Neuronal stem cell (in vitro differentiated cells): ENCODE data around the gene GRM8.

ENCODE experiments used
- DNase-seq: peaks from one replicate; pipeline ENCODE4 v3.0.0-alpha.2; 2013; ENCODE audit warnings: low spot score
- H2AFZ ChIP-seq: one replicate; pipeline ENCODE4 v1.6.1; 2013; ENCODE audit warnings: mild to moderate bottlenecking, low read length, inconsistent platforms
- H2AK5ac ChIP-seq: 2 replicates; pipeline ENCODE4 v1.6.1; 2013; ENCODE audit warnings: low read depth, mild to moderate bottlenecking, inconsistent platforms, low read length, moderate library complexity, mixed read lengths
- H2BK120ac ChIP-seq: 2 replicates; pipeline ENCODE4 v1.6.1; 2013; ENCODE audit warnings: low read depth, mild to moderate bottlenecking, inconsistent platforms, low read length, moderate library complexity, mixed read lengths
- H2BK12ac ChIP-seq: one replicate; pipeline ENCODE4 v1.6.1; 2013; ENCODE audit warnings: low read length, inconsistent platforms
- H2BK15ac ChIP-seq: 2 replicates; pipeline ENCODE4 v1.6.1; 2013; ENCODE audit warnings: mild to moderate bottlenecking, low read length, inconsistent platforms, mixed read lengths
- H2BK5ac ChIP-seq: one replicate; pipeline ENCODE4 v1.6.1; 2013; ENCODE audit warnings: inconsistent platforms, mild to moderate bottlenecking, low read length, moderate library complexity
- H3K14ac ChIP-seq: one replicate; pipeline ENCODE4 v1.6.1; 2013; ENCODE audit warnings: low read length, inconsistent platforms
- H3K18ac ChIP-seq: 2 replicates; pipeline ENCODE4 v1.6.1; 2013; ENCODE audit warnings: low read length, inconsistent platforms
- H3K23ac ChIP-seq: 2 replicates; pipeline ENCODE4 v1.6.1; 2013; ENCODE audit warnings: low read depth, mild to moderate bottlenecking, mixed read lengths, low read length, inconsistent platforms; ENCODE audit not compliant: poor library complexity
- H3K27ac ChIP-seq: replicated peaks from 3 replicates; pipeline ENCODE4 v1.5.1; 2013; ENCODE audit warnings: low read length, inconsistent platforms
- H3K27me3 ChIP-seq, 3 experiments: 2 replicates each; pipeline ENCODE4 v1.6.1; 2013; ENCODE audit warnings: low read length in 3 of 3, mild to moderate bottlenecking in 2 of 3, inconsistent platforms in 1 of 3, low read depth in 1 of 3, mixed read lengths in 1 of 3, moderate library complexity in 1 of 3; ENCODE audit not compliant: control insufficient read depth in 3 of 3, insufficient read depth in 3 of 3
- H3K36me3 ChIP-seq, 2 donors: replicated peaks in 1 of 2; 2 replicates each; pipeline ENCODE4 v1.6.1; 2013; ENCODE audit warnings: low read length in 2 of 2; ENCODE audit not compliant: control insufficient read depth in 2 of 2, insufficient read depth in 2 of 2
- H3K4ac ChIP-seq: 2 replicates; pipeline ENCODE4 v1.6.1; 2013; ENCODE audit warnings: inconsistent platforms, mild to moderate bottlenecking, low read length, moderate library complexity
- H3K4me1 ChIP-seq, 2 donors: 1 replicate in 1 of 2; 2 replicates in 1 of 2; pipeline ENCODE4 v1.6.1; 2013; ENCODE audit warnings: low read length in 2 of 2, low read depth in 1 of 2; ENCODE audit not compliant: control insufficient read depth in 2 of 2, insufficient read depth in 1 of 2
- H3K4me2 ChIP-seq: one replicate; pipeline ENCODE4 v1.6.1; 2013; ENCODE audit warnings: mild to moderate bottlenecking, low read length, inconsistent platforms; ENCODE audit not compliant: insufficient read depth, poor library complexity, severe bottlenecking
- H3K4me3 ChIP-seq, 2 donors: 2 replicates each; pipeline ENCODE4 v1.5.1; 2013; ENCODE audit warnings: low read length in 2 of 2, mild to moderate bottlenecking in 2 of 2, inconsistent platforms in 1 of 2, moderate library complexity in 1 of 2
- H3K79me1 ChIP-seq: one replicate; pipeline ENCODE4 v1.6.1; 2013; ENCODE audit warnings: low read depth, mild to moderate bottlenecking, inconsistent platforms, low read length, moderate library complexity
- H3K9ac ChIP-seq: one replicate; pipeline ENCODE4 v1.6.1; 2013; ENCODE audit warnings: mild to moderate bottlenecking, low read depth, low read length, inconsistent platforms; ENCODE audit not compliant: poor library complexity
- H3K9me3 ChIP-seq, 2 donors: replicated peaks in 1 of 2; 2 replicates each; pipeline versions ENCODE3 to v1.6.1; 2013; ENCODE audit warnings: low read length in 2 of 2, mild to moderate bottlenecking in 2 of 2, inconsistent platforms in 1 of 2, low read depth in 1 of 2, mixed read lengths in 1 of 2, moderate library complexity in 1 of 2; ENCODE audit not compliant: control insufficient read depth in 2 of 2, insufficient read depth in 1 of 2
- H4K8ac ChIP-seq: one replicate; pipeline ENCODE4 v1.6.1; 2013; ENCODE audit warnings: low read depth, mild to moderate bottlenecking, inconsistent platforms, low read length, moderate library complexity
- H4K91ac ChIP-seq: one replicate; pipeline ENCODE4 v1.6.1; 2013; ENCODE audit warnings: low read length, low read depth, mild to moderate bottlenecking, inconsistent platforms; ENCODE audit not compliant: poor library complexity
- WGBS, 2 donors: extraction: QIAGEN DNeasy Blood & Tissue Kit; methylation state at CpG; one replicate each; pipeline ENCODE4 v1.1.7; 2013; ENCODE audit warnings: missing lambda C conversion rate in 2 of 2, mixed read lengths in 1 of 2; ENCODE audit not compliant: insufficient read length in 2 of 2, insufficient replicate concordance in 1 of 2; ENCODE audit errors: extremely low coverage in 2 of 2; 5-methylcytosine and 5-hydroxymethylcytosine counted together

The GRM8 gene

GRCh38 chr7:127270093-127270492 lies 17.4 kb upstream of the GRM8 start:
- H2BK15ac ChIP-seq = no peak overlapping the region
- no CpG with 5 or more reads among the region's 1 CpG for WGBS, 2 donors
- no peak overlapping the region for H3K18ac ChIP-seq
- no peak for DNase-seq
- H2AFZ ChIP-seq = no peak overlapping the region
- H3K4ac ChIP-seq = no peak overlapping the region
- H4K8ac ChIP-seq = no peak overlapping the region
- H3K14ac ChIP-seq = no peak overlapping the region
- no peaks in the 10 kb centered on the region for H3K79me1 ChIP-seq
- H2BK12ac ChIP-seq = no peak overlapping the region
- H3K9me3 ChIP-seq = no peaks in the 10 kb centered on the region
- no peak overlapping the region for H3K9ac ChIP-seq
- H4K91ac ChIP-seq = no peak overlapping the region
- H2BK120ac ChIP-seq = no peak overlapping the region
- no peaks in the 10 kb centered on the region for H3K36me3 ChIP-seq
- H3K23ac ChIP-seq = no peak overlapping the region
- no peak overlapping the region for H2AK5ac ChIP-seq
- H3K4me2 ChIP-seq = no peak overlapping the region
- H3K4me1 ChIP-seq = no peaks in the 10 kb centered on the region
- H2BK5ac ChIP-seq = no peak overlapping the region
- no peak overlapping the region for H3K4me3 ChIP-seq
- H3K27ac ChIP-seq = no peak overlapping the region
- H3K27me3 ChIP-seq = no peaks in the 10 kb centered on the region

GRCh38 chr7:127266047-127266446 lies 13.3 kb upstream of the GRM8 start:
- no peak overlapping the region for H3K9ac ChIP-seq
- no CpG with 5 or more reads among the region's 1 CpG for WGBS, 2 donors
- H3K9me3 ChIP-seq = no peaks in the 10 kb centered on the region
- H3K4ac ChIP-seq = no peak overlapping the region
- H3K27me3 ChIP-seq = peaks cover 0 to 4% (median 0%) of the 10 kb centered on the region in 3 experiments
- H3K27ac ChIP-seq = no peak overlapping the region
- no peak overlapping the region for H3K4me2 ChIP-seq
- H2BK5ac ChIP-seq = no peak overlapping the region
- no peak overlapping the region for H3K23ac ChIP-seq
- H2AFZ ChIP-seq = no peak overlapping the region
- H2BK120ac ChIP-seq = no peak overlapping the region
- H3K14ac ChIP-seq = no peak overlapping the region
- no peak overlapping the region for H4K91ac ChIP-seq
- H3K36me3 ChIP-seq = no peaks in the 10 kb centered on the region
- no peaks in the 10 kb centered on the region for H3K79me1 ChIP-seq
- H3K18ac ChIP-seq = no peak overlapping the region
- H2BK12ac ChIP-seq = no peak overlapping the region
- no peak overlapping the region for H3K4me3 ChIP-seq
- no peaks in the 10 kb centered on the region for H3K4me1 ChIP-seq
- DNase-seq = no peak
- H2BK15ac ChIP-seq = no peak overlapping the region
- H2AK5ac ChIP-seq = no peak overlapping the region
- no peak overlapping the region for H4K8ac ChIP-seq

- peaks cover 0 to 4% (median 0%) of the 10 kb centered on the region in 3 experiments for H3K27me3 ChIP-seq
- H2AFZ ChIP-seq = no peak overlapping the region
- no peak for DNase-seq
- no peaks in the 10 kb centered on the region for H3K79me1 ChIP-seq
- no peak overlapping the region for H2BK120ac ChIP-seq
- no CpG with 5 or more reads among the region's 3 CpGs for whole genome bisulfite sequencing, 2 donors
- H2AK5ac ChIP-seq = no peak overlapping the region
- H3K9ac ChIP-seq = no peak overlapping the region
- H2BK5ac ChIP-seq = no peak overlapping the region
- H3K23ac ChIP-seq = no peak overlapping the region
- no peak overlapping the region for H3K18ac ChIP-seq
- H3K4ac ChIP-seq = no peak overlapping the region
- no peak overlapping the region for H3K14ac ChIP-seq
- no peak overlapping the region for H4K91ac ChIP-seq
- peaks cover 0 to 2% of the 10 kb centered on the region in 2 donors for H3K9me3 ChIP-seq
- no peak overlapping the region for H3K4me3 ChIP-seq
- no peak overlapping the region for H2BK12ac ChIP-seq
- H2BK15ac ChIP-seq = no peak overlapping the region
- H3K27ac ChIP-seq = no peak overlapping the region
- H4K8ac ChIP-seq = no peak overlapping the region
- H3K36me3 ChIP-seq = no peaks in the 10 kb centered on the region
- no peak overlapping the region for H3K4me2 ChIP-seq
- H3K4me1 ChIP-seq = no peaks in the 10 kb centered on the region
These were observed 11.5 kb upstream of the GRM8 start for GRCh38 chr7:127264219-127264618.

- Histone ChIP-seq H2BK5ac (no peak overlapping the region), H3K27me3 (peaks cover 0 to 7% (median 0%) of the 10 kb centered on the region in 3 experiments), H3K18ac (no peak overlapping the region), H3K27ac (no peak overlapping the region), H2BK12ac (no peak overlapping the region), H4K91ac (no peak overlapping the region), H3K14ac (no peak overlapping the region), H2BK120ac (no peak overlapping the region), H3K4me3 (no peak overlapping the region), H4K8ac (no peak overlapping the region), H2BK15ac (no peak overlapping the region), H2AK5ac (no peak overlapping the region), H3K9ac (no peak overlapping the region), H3K4me1 (no peaks in the 10 kb centered on the region), H3K4me2 (no peak overlapping the region), H2AFZ (no peak overlapping the region), H3K4ac (no peak overlapping the region), H3K23ac (no peak overlapping the region), H3K9me3 (peaks cover 0 to 2% of the 10 kb centered on the region in 2 donors), H3K36me3 (no peaks in the 10 kb centered on the region), H3K79me1 (no peaks in the 10 kb centered on the region)
- DNase-seq = no peak
- WGBS, 2 donors = no CpG with 5 or more reads among the region's 6 CpGs
These were observed 5.4 kb upstream of the GRM8 start for GRCh38 chr7:127258111-127258510.
